Prostate gland (tissue), 2 donors: ENCODE measurements around the gene ANKRD22.

Experiments
- POLR2AphosphoS5 ChIP-seq: sonication (generic); formaldehyde crosslinking; IDR thresholded peaks from one replicate; pipeline ENCODE4 v1.6.1; 2017; ENCODE audit warnings: antibody characterized with exemption
- TF ChIP-seq, protein P1 (sequence below), 4 experiments: fragments of 200-600 bp in 2 of 4; fragments of 450-650 bp in 2 of 4; sonication (generic) in 2 of 4; IDR thresholded peaks; 1 replicate in 3 of 4; 2 replicates in 1 of 4; pipeline ENCODE4 v1.5.1; 2016 to 2019; ENCODE audit warnings: antibody characterized with exemption in 4 of 4, mild to moderate bottlenecking in 2 of 4, moderate library complexity in 2 of 4

DNA sequence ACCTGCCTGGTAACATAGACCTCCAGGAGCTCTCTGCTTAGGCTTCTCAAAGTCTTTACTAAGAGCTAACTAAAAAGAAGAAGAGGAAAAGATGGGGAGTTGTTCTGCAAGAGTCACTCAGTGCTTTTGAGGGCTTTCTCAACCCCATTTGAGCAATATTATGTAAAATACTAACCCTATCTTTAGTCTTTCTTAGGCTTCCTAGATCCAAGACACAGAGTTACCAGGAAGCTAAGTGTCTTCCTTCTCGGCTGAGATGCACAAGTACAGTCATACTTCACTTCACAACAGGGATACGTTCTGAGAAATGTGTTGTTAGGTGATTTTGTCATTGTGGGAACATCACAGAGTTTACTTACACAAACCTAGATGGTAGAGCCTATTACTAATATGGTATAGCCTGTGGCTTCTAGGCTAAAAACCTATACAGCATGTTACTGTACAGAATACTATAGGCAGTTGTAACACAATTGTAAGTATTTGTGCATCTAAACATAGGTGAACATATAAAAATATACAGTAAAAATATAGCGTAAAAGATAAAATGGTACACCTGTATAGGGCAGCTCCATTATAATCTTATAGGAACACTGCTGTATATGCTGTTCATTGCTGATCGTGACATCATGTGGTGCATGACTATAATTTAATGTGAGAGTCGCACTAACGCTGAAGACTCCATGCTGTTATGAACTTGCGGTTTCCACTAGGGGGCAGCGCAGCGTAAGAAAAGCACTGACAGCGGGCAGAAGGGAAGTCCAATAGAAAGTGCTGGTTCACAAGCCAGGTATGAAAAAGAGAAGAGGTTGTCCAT, 16.3 kb downstream of the ANKRD22 start:
- TF ChIP-seq, protein P1, sequence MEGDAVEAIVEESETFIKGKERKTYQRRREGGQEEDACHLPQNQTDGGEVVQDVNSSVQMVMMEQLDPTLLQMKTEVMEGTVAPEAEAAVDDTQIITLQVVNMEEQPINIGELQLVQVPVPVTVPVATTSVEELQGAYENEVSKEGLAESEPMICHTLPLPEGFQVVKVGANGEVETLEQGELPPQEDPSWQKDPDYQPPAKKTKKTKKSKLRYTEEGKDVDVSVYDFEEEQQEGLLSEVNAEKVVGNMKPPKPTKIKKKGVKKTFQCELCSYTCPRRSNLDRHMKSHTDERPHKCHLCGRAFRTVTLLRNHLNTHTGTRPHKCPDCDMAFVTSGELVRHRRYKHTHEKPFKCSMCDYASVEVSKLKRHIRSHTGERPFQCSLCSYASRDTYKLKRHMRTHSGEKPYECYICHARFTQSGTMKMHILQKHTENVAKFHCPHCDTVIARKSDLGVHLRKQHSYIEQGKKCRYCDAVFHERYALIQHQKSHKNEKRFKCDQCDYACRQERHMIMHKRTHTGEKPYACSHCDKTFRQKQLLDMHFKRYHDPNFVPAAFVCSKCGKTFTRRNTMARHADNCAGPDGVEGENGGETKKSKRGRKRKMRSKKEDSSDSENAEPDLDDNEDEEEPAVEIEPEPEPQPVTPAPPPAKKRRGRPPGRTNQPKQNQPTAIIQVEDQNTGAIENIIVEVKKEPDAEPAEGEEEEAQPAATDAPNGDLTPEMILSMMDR (IDR thresholded peaks at IDR 0.05) = peak; percentile 65 to 93 (median 89)
- peak; percentile 78 for TF ChIP-seq POLR2AphosphoS5
